GM21825 (cell line): ENCODE measurements around the gene LDHB.
"Not testable (repeated sequence)": the region's sequence is repeated elsewhere in the genome, so short reads cannot be mapped to it uniquely, and the experiment has no call there.

Experiments used
- ATAC-seq: cut with Tn5 transposase; IDR thresholded peaks from one replicate; pipeline ENCODE4 v1.9.1; 2021; ENCODE audit warnings: mild to moderate bottlenecking, moderate library complexity; ENCODE audit not compliant: unreplicated experiment

The LDHB gene

GRCh38 chr12:21614506-21614905 lies 43.1 kb downstream of the LDHB start:
- ATAC-seq = no peak

- no peak for ATAC-seq
Observed at GRCh38 chr12:21613931-21614330, 43.7 kb downstream of the LDHB start.

- ATAC-seq = no peak
Observed at GRCh38 chr12:21608196-21608595, 49.4 kb downstream of the LDHB start.

GRCh38 chr12:21607701-21608100 lies 49.9 kb downstream of the LDHB start:
- ATAC-seq = no peak

GRCh38 chr12:21606175-21606574 lies 51.5 kb downstream of the LDHB start:
- no peak for ATAC-seq

- ATAC-seq = no peak
Observed at GRCh38 chr12:21604245-21605101, 53.2 kb downstream of the LDHB start, which contains the start of gene GYS2. GYS2 (minus strand) TSS chr12:21604847; CDS start chr12:21604592, 255 bp downstream.

- no peak for ATAC-seq
Observed at GRCh38 chr12:21602774-21603173, 54.9 kb downstream of the LDHB start.

- no peak for ATAC-seq
Observed at GRCh38 chr12:21600196-21600595, 57.4 kb downstream of the LDHB start.

- no peak for ATAC-seq
Observed at GRCh38 chr12:21599143-21599999, 58.3 kb downstream of the LDHB start.

- ATAC-seq = no peak
Observed at GRCh38 chr12:21598651-21599050, 59.0 kb downstream of the LDHB start.

- not testable (repeated sequence) for ATAC-seq
Observed at GRCh38 chr12:21595356-21595755, 62.3 kb downstream of the LDHB start.

- ATAC-seq = no peak
Observed at GRCh38 chr12:21585485-21585884, 72.2 kb downstream of the LDHB start.
